ENCODE measurements around the gene IQGAP2. TPM values are rescaled to one million over a fixed set of nuclear protein-coding genes. Genes with fewer than 3 reads are reported as not detected.

Gene IQGAP2
- total RNA-seq, 1 experiment from 2014 or later: 13.4 TPM

DNA sequence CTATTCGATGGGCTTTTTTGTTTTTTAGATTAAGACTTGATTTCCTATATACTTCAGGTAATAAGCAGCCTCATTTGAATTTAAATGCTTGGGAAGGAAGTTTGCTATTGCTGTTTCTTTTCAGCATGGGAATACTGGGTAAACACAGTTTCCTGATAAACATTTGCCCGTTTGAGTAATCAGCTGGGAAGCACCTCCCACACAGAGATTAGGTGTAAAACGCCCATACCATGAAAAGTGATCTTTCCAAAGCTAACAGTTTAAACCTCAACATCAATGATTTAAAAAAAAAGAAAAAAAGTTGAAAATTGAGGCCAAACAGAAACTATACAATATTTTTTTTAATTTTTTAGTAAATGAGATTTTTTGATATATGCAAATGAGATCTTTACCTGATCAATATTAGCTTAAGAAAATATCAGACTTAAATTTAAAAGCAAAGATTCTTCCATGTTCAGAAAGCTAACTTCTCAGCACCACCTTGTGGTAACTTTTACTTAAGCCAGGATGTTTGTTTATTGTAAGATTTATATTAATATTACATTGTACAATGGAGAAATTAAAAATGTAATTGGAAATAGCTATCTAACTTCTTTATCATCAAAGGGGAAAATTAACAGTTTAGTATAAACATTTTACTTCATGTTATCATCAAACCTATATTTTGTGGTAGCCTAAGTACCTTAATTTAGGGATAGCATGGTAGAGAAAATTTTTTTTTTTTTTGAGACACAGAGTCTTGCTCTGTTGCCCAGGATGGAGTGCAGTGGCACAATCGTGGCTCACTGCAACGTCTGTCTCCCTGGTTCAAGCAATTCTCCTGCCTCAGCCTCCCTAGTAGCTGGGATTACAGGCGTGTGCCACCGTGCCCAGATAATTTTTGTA is 180.3 kb downstream of the IQGAP2 start:
- intact Hi-C loops (cut with micrococcal nuclease; ENCODE audit: unreplicated experiment): loop anchor here (1.0 to 2.0 kb wide), 3 partner anchors 39 to 245 kb away; no protein-coding TSS in a partner anchor
- DNase-seq: no peak
- BruUV-seq (replicated peaks): no TSS peak
- TF ChIP-seq, protein P1, sequence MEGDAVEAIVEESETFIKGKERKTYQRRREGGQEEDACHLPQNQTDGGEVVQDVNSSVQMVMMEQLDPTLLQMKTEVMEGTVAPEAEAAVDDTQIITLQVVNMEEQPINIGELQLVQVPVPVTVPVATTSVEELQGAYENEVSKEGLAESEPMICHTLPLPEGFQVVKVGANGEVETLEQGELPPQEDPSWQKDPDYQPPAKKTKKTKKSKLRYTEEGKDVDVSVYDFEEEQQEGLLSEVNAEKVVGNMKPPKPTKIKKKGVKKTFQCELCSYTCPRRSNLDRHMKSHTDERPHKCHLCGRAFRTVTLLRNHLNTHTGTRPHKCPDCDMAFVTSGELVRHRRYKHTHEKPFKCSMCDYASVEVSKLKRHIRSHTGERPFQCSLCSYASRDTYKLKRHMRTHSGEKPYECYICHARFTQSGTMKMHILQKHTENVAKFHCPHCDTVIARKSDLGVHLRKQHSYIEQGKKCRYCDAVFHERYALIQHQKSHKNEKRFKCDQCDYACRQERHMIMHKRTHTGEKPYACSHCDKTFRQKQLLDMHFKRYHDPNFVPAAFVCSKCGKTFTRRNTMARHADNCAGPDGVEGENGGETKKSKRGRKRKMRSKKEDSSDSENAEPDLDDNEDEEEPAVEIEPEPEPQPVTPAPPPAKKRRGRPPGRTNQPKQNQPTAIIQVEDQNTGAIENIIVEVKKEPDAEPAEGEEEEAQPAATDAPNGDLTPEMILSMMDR (IDR thresholded peaks at IDR 0.05; ENCODE audit: unreplicated experiment): peak; percentile 29
- Mint-ChIP-seq H3K4me1 (ENCODE audit: low read depth, unreplicated experiment) (no peaks in the 10 kb centered on the region), H3K27ac (ENCODE audit: unreplicated experiment) (no peak overlapping the region), H3K9me3 (ENCODE audit: low read depth, unreplicated experiment) (no peaks in the 10 kb centered on the region), H3K27me3 (ENCODE audit: unreplicated experiment) (no peaks in the 10 kb centered on the region), H3K4me3 (ENCODE audit: low read depth, unreplicated experiment) (no peak overlapping the region), H3K36me3 (ENCODE audit: insufficient read depth, unreplicated experiment) (no peaks in the 10 kb centered on the region)
- CTCF ChIA-PET: interaction anchor here (0.6 to 1.8 kb wide), 18 partner anchors 9 to 1031 kb away, joined by 3 to 11 read pairs (median 3); partner anchors contain the start of gene IQGAP2

- Mint-ChIP-seq H3K4me1 (ENCODE audit: low read depth, unreplicated experiment) (no peaks in the 10 kb centered on the region), H3K4me3 (ENCODE audit: low read depth, unreplicated experiment) (no peak overlapping the region)
- CTCF ChIA-PET: no interaction called here
Measured at GRCh38 chr5:76585783-76586217, 182.7 kb downstream of the IQGAP2 start.

GRCh38 chr5:76586531-76586930 is 183.4 kb downstream of the IQGAP2 start:
- no peak for DNase-seq
- CTCF ChIA-PET: no interaction called here
- Mint-ChIP-seq H3K4me1 (ENCODE audit: low read depth, unreplicated experiment) (no peaks in the 10 kb centered on the region), H3K4me3 (ENCODE audit: low read depth, unreplicated experiment) (no peak overlapping the region), H3K27ac (ENCODE audit: unreplicated experiment) (no peak overlapping the region), H3K36me3 (ENCODE audit: insufficient read depth, unreplicated experiment) (no peaks in the 10 kb centered on the region), H3K27me3 (ENCODE audit: unreplicated experiment) (peaks cover 7% of the 10 kb centered on the region), H3K9me3 (ENCODE audit: low read depth, unreplicated experiment) (no peaks in the 10 kb centered on the region)
- BruUV-seq (replicated peaks): no TSS peak
- TF ChIP-seq, protein P1 (IDR thresholded peaks at IDR 0.05; ENCODE audit: unreplicated experiment): no peak
- intact Hi-C loops (cut with micrococcal nuclease; ENCODE audit: unreplicated experiment): no loop called here

More at GRCh38 chr5:76585783-76586217, 182.7 kb downstream of the IQGAP2 start:
- BruUV-seq (replicated peaks): no TSS peak
- H3K27me3 Mint-ChIP-seq (ENCODE audit: unreplicated experiment): no peaks in the 10 kb centered on the region
- DNase-seq: no peak
- H3K36me3 Mint-ChIP-seq (ENCODE audit: insufficient read depth, unreplicated experiment): no peaks in the 10 kb centered on the region
- no peak overlapping the region for H3K27ac Mint-ChIP-seq (ENCODE audit: unreplicated experiment)
- TF ChIP-seq, protein P1 (IDR thresholded peaks at IDR 0.05; ENCODE audit: unreplicated experiment): no peak
- intact Hi-C loops (cut with micrococcal nuclease; ENCODE audit: unreplicated experiment): no loop called here
- H3K9me3 Mint-ChIP-seq (ENCODE audit: low read depth, unreplicated experiment): no peaks in the 10 kb centered on the region

DNA sequence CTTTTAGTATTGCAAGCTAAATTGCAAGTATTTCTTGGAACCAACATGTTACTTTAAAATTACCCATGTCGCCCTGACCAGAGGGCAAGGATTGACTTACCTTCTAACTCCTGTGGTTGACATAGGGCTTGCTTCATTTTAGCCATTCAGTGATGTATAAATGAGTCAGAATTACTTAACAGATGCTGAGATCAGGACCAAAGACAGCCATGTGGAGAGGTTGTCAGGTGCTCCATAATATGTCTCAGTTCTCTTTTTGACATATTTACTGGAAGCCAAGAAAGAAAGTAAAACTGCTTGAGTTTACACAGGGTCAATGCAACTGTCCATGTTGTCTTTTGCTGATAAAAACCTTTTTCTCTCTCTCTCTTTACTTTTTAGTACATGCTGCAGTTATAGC is 186.9 kb downstream of the IQGAP2 start:
- no peaks in the 10 kb centered on the region for H3K9me3 Mint-ChIP-seq (ENCODE audit: low read depth, unreplicated experiment)
- H3K27me3 Mint-ChIP-seq (ENCODE audit: unreplicated experiment): peaks cover 20% of the 10 kb centered on the region
- CTCF ChIA-PET: no interaction called here

More for the DNA sequence above, 186.9 kb downstream of the IQGAP2 start:
- no peaks in the 10 kb centered on the region for H3K4me1 Mint-ChIP-seq (ENCODE audit: low read depth, unreplicated experiment)
- TF ChIP-seq, protein P1 (IDR thresholded peaks at IDR 0.05; ENCODE audit: unreplicated experiment): no peak
- no peaks in the 10 kb centered on the region for H3K36me3 Mint-ChIP-seq (ENCODE audit: insufficient read depth, unreplicated experiment)
- H3K27ac Mint-ChIP-seq (ENCODE audit: unreplicated experiment): no peak overlapping the region
- intact Hi-C loops (cut with micrococcal nuclease; ENCODE audit: unreplicated experiment): no loop called here
- BruUV-seq (replicated peaks): no TSS peak
- DNase-seq: no peak
- H3K4me3 Mint-ChIP-seq (ENCODE audit: low read depth, unreplicated experiment): no peak overlapping the region

Measured in Calu3 (cell line).